HCT116 (cell line): Measurements from ENCODE around the gene TOGARAM1. TPM values are rescaled to one million over a fixed set of nuclear protein-coding genes. Genes with fewer than 3 reads are reported as not detected.

Source experiments
- ATAC-seq: fragments of 200-7000 bp; cut with Tn5 transposase; 2 replicates; pipeline ENCODE4 v1.9.1; 2020; ENCODE audit warnings: mild to moderate bottlenecking, moderate library complexity
- BruUV-seq: library from RNA; stranded (reverse); fragments of 400-500 nt; replicated peaks from 2 replicates; lab custom pipeline; 2021; lab: Mats Ljungman, UMichigan
- CTCF ChIA-PET: fragments of 300-600 bp; sonication (Branson Sonifier 250); formaldehyde crosslinking; loops from one replicate; lab custom pipeline; 2021; ENCODE audit warnings: antibody characterized with exemption; lab: Charles Lee
- POLR2A ChIA-PET: fragments of 300-600, 350-600 bp; sonication (Branson Sonifier 250); formaldehyde crosslinking; loops from one replicate; lab custom pipeline; 2021; ENCODE audit warnings: antibody characterized with exemption; lab: Charles Lee
- RAD21 ChIA-PET, 2 experiments: fragments of 300-600 bp; sonication (Branson Sonifier 250); formaldehyde crosslinking; loops; one replicate each; lab custom pipeline; 2023; ENCODE audit warnings: low total read pairs in 2 of 2; ENCODE audit not compliant: uncharacterized antibody in 2 of 2, unreplicated experiment in 2 of 2, low non-redundant PET in 1 of 2; lab: Charles Lee
- DNase-seq: peaks from one replicate; pipeline ENCODE4 v3.0.0-alpha.2; 2010; ENCODE audit warnings: low read depth, low spot score
- H2AFZ ChIP-seq: fragments of 200-600 bp; shearing (Covaris generic), sonication (generic); 2 replicates; pipeline ENCODE4 v1.6.1; 2017; ENCODE audit warnings: low read depth, mixed run types, mixed read lengths, antibody characterized with exemption, low read length; ENCODE audit not compliant: poor library complexity, severe bottlenecking
- H3K27ac ChIP-seq: 2 replicates; pipeline ENCODE4 v1.5.1; 2012; ENCODE audit warnings: low read depth, low read length
- H3K27me3 ChIP-seq: fragments of 200-600 bp; sonication (generic); 2 replicates; pipeline ENCODE4 v1.6.1; 2016; ENCODE audit warnings: mixed run types, low read length, mixed read lengths; ENCODE audit not compliant: insufficient read depth
- H3K36me3 ChIP-seq, 2 experiments: fragments of 200-500 bp in 1 of 2; fragments of 200-600 bp in 1 of 2; sonication (Bioruptor generic) in 1 of 2; sonication (generic) in 1 of 2; 2 replicates each; pipeline versions ENCODE4 v1.5.1 to v1.6.1; 2014 to 2016; ENCODE audit warnings: low read length in 2 of 2, inconsistent platforms in 1 of 2, mixed read lengths in 1 of 2, mixed run types in 1 of 2; ENCODE audit not compliant: insufficient read depth in 2 of 2, control insufficient read depth in 1 of 2
- H3K4me1 ChIP-seq, 2 experiments: fragments of 200-600 bp in 1 of 2; sonication (generic) in 1 of 2; 2 replicates each; pipeline versions ENCODE4 v1.5.1 to v1.6.1; 2012 to 2017; ENCODE audit warnings: low read length in 2 of 2, inconsistent platforms in 1 of 2, mild to moderate bottlenecking in 1 of 2, mixed read lengths in 1 of 2, mixed run types in 1 of 2, moderate library complexity in 1 of 2; ENCODE audit not compliant: insufficient read depth in 2 of 2, control insufficient read depth in 1 of 2
- H3K4me2 ChIP-seq: fragments of 200-600 bp; sonication (generic); 2 replicates; pipeline ENCODE4 v1.6.1; 2017; ENCODE audit warnings: mixed run types, low read length, mixed read lengths
- H3K4me3 ChIP-seq, 2 experiments: fragments of 200-600 bp in 1 of 2; sonication (generic) in 1 of 2; replicated peaks in 1 of 2; 2 replicates each; pipeline ENCODE4 v1.5.1; 2011 to 2016; ENCODE audit warnings: low read length in 2 of 2, control low read depth in 1 of 2, low read depth in 1 of 2, mild to moderate bottlenecking in 1 of 2, mixed read lengths in 1 of 2, mixed run types in 1 of 2
- H3K79me2 ChIP-seq: fragments of 200-600 bp; sonication (generic); 2 replicates; pipeline ENCODE4 v1.6.1; 2017; ENCODE audit warnings: mild to moderate bottlenecking, mixed run types, low read length, moderate library complexity, mixed read lengths; ENCODE audit not compliant: insufficient read depth
- H3K9ac ChIP-seq: fragments of 200-600 bp; sonication (generic); 2 replicates; pipeline ENCODE4 v1.6.1; 2016; ENCODE audit warnings: low read length, mixed read lengths
- H3K9me2 ChIP-seq: fragments of 200-600 bp; sonication (generic), shearing (Covaris generic); 2 replicates; pipeline ENCODE4 v1.6.1; 2017; ENCODE audit warnings: mixed run types, mild to moderate bottlenecking, moderate library complexity; ENCODE audit not compliant: insufficient read depth
- H3K9me3 ChIP-seq, 2 experiments: fragments of 200-500 bp in 1 of 2; fragments of 200-600 bp in 1 of 2; sonication (Bioruptor generic) in 1 of 2; sonication (generic) in 1 of 2; 2 replicates each; pipeline ENCODE4 v1.6.1; 2014 to 2017; ENCODE audit warnings: low read length in 2 of 2, mixed read lengths in 2 of 2, inconsistent platforms in 1 of 2, low read depth in 1 of 2, mild to moderate bottlenecking in 1 of 2, mixed run types in 1 of 2, moderate library complexity in 1 of 2; ENCODE audit not compliant: control insufficient read depth in 1 of 2, insufficient read depth in 1 of 2
- H4K20me1 ChIP-seq: fragments of 200-600 bp; sonication (generic), shearing (Covaris generic); 2 replicates; pipeline ENCODE4 v1.6.1; 2017; ENCODE audit warnings: mixed run types, mild to moderate bottlenecking, moderate library complexity; ENCODE audit not compliant: insufficient read depth
- CEBPB ChIP-seq: IDR thresholded peaks from 2 replicates; pipeline ENCODE4 v1.6.1; 2012; ENCODE audit warnings: low read depth
- EGR1 ChIP-seq: IDR thresholded peaks from 2 replicates; pipeline ENCODE4 v1.6.1; 2012; ENCODE audit warnings: low read depth
- FOSL1 ChIP-seq: IDR thresholded peaks from 2 replicates; pipeline ENCODE4 v1.6.1; 2012; ENCODE audit warnings: low read depth
- POLR2A ChIP-seq: IDR thresholded peaks from 2 replicates; pipeline ENCODE4 v1.7.0; 2011; ENCODE audit warnings: borderline replicate concordance; ENCODE audit not compliant: insufficient read depth, insufficient read length; ENCODE audit errors: extremely low read depth
- RAD21 ChIP-seq: IDR thresholded peaks from 2 replicates; pipeline ENCODE4 v1.6.1; 2012; ENCODE audit warnings: low read depth, mild to moderate bottlenecking
- SP1 ChIP-seq: IDR thresholded peaks from 2 replicates; pipeline ENCODE4 v1.6.1; 2012; ENCODE audit warnings: low read depth
- YY1 ChIP-seq: IDR thresholded peaks from 2 replicates; pipeline ENCODE4 v1.6.1; 2011; ENCODE audit warnings: low read length, low read depth, moderate library complexity, mild to moderate bottlenecking; ENCODE audit not compliant: insufficient replicate concordance; ENCODE audit errors: extremely low read depth
- ZNF274 ChIP-seq: fragments of 200-500 bp; sonication (Bioruptor generic); IDR thresholded peaks from 2 replicates; pipeline ENCODE4 v1.6.1; 2014; ENCODE audit warnings: mild to moderate bottlenecking, low read depth, low read length, inconsistent platforms
- intact Hi-C: fragments of 100-400 bp; cut with micrococcal nuclease; formaldehyde crosslinking; loops from 2 replicates; pipeline ENCODE4 v1.10.0; 2022
- total RNA-seq: library from RNA; stranded (reverse); gene quantifications from one replicate; pipeline ENCODE4 v1.2.1, GENCODE V29; 2021; ENCODE audit not compliant: unreplicated experiment
- TF ChIP-seq, protein P1 (sequence below): IDR thresholded peaks from 2 replicates; pipeline ENCODE4 v1.6.1; 2011; ENCODE audit warnings: mild to moderate bottlenecking, low read length, moderate library complexity; ENCODE audit not compliant: insufficient replicate concordance; ENCODE audit errors: extremely low read depth
- TF ChIP-seq, protein P2 (sequence below): IDR thresholded peaks from 2 replicates; pipeline ENCODE4 v1.6.1; 2012

The TOGARAM1 gene
- total RNA-seq, 1 experiment from 2014 or later = 1.9 TPM

DNA sequence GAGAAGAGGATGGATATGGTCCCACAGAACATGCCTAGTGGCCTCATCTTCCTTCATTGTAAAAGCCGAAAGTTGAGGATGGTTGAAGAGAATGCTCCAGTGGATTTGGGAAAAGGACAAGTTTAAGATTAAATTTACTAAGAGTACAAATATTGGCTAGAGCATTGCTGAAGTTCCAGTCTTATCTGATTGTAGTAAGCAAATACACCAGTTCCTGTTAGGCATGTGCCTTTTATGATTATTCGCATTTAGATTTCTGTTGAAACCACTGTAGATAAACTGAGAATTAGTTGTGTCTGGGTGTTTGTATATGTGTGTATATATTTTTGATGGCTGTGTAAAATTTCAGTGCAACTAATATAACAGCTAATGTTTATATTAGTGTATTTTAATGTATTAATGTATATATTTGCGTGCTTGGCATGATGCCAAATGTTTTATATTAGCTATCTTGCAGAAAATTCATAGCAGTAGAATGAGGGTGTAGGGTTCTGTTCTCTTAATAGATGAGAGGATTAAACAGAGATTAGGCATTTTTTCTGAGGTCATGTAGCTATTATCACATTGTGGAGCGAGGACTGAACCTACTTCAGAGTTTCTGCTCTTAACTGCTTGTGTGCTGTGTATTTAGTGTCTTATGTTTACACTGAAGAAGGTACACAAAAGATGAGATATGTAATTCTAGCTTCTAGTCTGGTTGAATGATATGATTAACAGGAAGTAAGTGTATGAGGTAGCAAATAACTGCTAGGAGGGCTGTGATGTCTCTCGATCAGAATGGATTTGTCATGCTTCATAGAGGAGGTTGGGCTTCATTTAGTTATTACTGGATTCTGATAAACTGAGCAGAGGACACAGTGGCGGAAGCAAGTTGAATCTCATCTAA lies 151.1 kb downstream of the TOGARAM1 start:
- H3K4me2 ChIP-seq = no peak overlapping the region
- TF ChIP-seq ZNF274 (no peak), CEBPB (no peak), FOSL1 (no peak), RAD21 (no peak), EGR1 (no peak), POLR2A (no peak), SP1 (no peak), YY1 (no peak)
- TF ChIP-seq, protein P1, sequence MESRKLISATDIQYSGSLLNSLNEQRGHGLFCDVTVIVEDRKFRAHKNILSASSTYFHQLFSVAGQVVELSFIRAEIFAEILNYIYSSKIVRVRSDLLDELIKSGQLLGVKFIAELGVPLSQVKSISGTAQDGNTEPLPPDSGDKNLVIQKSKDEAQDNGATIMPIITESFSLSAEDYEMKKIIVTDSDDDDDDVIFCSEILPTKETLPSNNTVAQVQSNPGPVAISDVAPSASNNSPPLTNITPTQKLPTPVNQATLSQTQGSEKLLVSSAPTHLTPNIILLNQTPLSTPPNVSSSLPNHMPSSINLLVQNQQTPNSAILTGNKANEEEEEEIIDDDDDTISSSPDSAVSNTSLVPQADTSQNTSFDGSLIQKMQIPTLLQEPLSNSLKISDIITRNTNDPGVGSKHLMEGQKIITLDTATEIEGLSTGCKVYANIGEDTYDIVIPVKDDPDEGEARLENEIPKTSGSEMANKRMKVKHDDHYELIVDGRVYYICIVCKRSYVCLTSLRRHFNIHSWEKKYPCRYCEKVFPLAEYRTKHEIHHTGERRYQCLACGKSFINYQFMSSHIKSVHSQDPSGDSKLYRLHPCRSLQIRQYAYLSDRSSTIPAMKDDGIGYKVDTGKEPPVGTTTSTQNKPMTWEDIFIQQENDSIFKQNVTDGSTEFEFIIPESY = no peak
- TF ChIP-seq, protein P2, sequence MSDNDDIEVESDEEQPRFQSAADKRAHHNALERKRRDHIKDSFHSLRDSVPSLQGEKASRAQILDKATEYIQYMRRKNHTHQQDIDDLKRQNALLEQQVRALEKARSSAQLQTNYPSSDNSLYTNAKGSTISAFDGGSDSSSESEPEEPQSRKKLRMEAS = no peak
- BruUV-seq = no TSS peak
- ChIA-PET CTCF (no interaction called here), RAD21 (no interaction called here), POLR2A (interaction anchor here (1.4 kb wide), 1 partner anchor 14 kb away, joined by 3 read pairs; no protein-coding TSS in a partner anchor)
- H3K36me3 ChIP-seq = peaks cover 61 to 68% of the 10 kb centered on the region in 2 experiments
- no peaks in the 10 kb centered on the region for H3K4me1 ChIP-seq
- H3K79me2 ChIP-seq = peaks cover 36% of the 10 kb centered on the region
- H3K27me3 ChIP-seq = no peaks in the 10 kb centered on the region
- 0 out of 2 replicates have a peak, but pooled peaks cover 5% of the 10 kb centered on the region for H4K20me1 ChIP-seq
- H3K27ac ChIP-seq = no peak overlapping the region
- no peak overlapping the region for H3K9ac ChIP-seq
- H2AFZ ChIP-seq = no peak overlapping the region
- no peak for ATAC-seq
- H3K4me3 ChIP-seq = no peak overlapping the region
- DNase-seq = no peak
- H3K9me2 ChIP-seq = no peaks in the 10 kb centered on the region
- H3K9me3 ChIP-seq = no peaks in the 10 kb centered on the region
- intact Hi-C loops = no loop called here
